Measurements from ENCODE around the gene MCOLN2.

MCOLN2 gene

GRCh38 chr1:84996846-84997666 is at the start of gene MCOLN2:
Gene MCOLN2 (minus strand): TSS chr1:84997113. CDS start chr1:84996872, 241 bp downstream.
- peak; percentile 90 for DNase-seq (ENCODE audit: low spot score)
- TF ChIP-seq, protein P1, sequence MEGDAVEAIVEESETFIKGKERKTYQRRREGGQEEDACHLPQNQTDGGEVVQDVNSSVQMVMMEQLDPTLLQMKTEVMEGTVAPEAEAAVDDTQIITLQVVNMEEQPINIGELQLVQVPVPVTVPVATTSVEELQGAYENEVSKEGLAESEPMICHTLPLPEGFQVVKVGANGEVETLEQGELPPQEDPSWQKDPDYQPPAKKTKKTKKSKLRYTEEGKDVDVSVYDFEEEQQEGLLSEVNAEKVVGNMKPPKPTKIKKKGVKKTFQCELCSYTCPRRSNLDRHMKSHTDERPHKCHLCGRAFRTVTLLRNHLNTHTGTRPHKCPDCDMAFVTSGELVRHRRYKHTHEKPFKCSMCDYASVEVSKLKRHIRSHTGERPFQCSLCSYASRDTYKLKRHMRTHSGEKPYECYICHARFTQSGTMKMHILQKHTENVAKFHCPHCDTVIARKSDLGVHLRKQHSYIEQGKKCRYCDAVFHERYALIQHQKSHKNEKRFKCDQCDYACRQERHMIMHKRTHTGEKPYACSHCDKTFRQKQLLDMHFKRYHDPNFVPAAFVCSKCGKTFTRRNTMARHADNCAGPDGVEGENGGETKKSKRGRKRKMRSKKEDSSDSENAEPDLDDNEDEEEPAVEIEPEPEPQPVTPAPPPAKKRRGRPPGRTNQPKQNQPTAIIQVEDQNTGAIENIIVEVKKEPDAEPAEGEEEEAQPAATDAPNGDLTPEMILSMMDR (IDR thresholded peaks at IDR 0.05; ENCODE audit: extremely low read depth, missing control alignments): no peak

DNA sequence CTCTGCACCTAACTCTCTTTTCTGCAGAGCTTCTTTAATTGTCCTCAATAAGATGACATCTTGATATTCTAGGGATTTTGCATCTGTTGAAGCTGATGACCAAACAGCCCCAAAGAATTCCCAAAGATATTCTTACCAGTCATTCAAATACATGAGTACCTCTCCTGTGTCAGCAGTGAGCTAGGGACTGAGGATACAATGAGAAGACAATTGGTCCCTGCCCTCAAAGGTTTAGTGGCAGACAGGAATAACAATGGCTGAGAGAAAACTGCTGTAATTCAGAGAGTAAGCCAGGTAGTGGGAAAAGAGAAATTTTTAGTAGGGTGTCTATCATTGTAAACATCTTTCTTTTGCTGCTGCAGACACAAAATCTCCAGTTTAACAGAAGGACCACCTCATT is 45.5 kb upstream of the MCOLN2 start:
- TF ChIP-seq, protein P1 (IDR thresholded peaks at IDR 0.05; ENCODE audit: extremely low read depth, missing control alignments): no peak
- DNase-seq (ENCODE audit: low spot score): no peak

DNA sequence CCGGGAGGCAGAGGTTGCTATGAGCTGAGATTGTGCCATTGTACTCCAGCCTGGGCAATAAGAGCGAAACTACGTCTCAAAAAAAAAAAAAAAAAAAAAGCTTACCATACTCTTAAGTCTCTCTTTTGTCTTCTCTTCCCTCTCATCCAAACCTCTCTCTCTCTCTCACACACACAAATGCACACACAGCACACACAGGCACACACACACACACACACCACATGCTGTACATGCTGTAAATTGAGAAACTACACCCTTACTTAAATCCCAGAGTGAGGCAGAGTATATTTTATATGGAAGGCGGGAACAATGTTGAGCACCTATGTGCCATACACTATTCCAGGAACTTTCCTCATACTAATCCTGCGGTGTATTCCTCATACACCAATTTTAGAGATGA is 44.9 kb upstream of the MCOLN2 start:
- DNase-seq (ENCODE audit: low spot score): no peak
- TF ChIP-seq, protein P1 (IDR thresholded peaks at IDR 0.05; ENCODE audit: extremely low read depth, missing control alignments): no peak

GRCh38 chr1:85033221-85033620 is 36.3 kb upstream of the MCOLN2 start:
- DNase-seq (ENCODE audit: low spot score): no peak
- TF ChIP-seq, protein P1 (IDR thresholded peaks at IDR 0.05; ENCODE audit: extremely low read depth, missing control alignments): no peak

- no peak for DNase-seq (ENCODE audit: low spot score)
- TF ChIP-seq, protein P1 (IDR thresholded peaks at IDR 0.05; ENCODE audit: extremely low read depth, missing control alignments): no peak
Measured at GRCh38 chr1:85030536-85030935, 33.6 kb upstream of the MCOLN2 start.

GRCh38 chr1:85028151-85028550 is 31.2 kb upstream of the MCOLN2 start:
- no peak for DNase-seq (ENCODE audit: low spot score)
- TF ChIP-seq, protein P1 (IDR thresholded peaks at IDR 0.05; ENCODE audit: extremely low read depth, missing control alignments): no peak

GRCh38 chr1:85027242-85027983 is 30.5 kb upstream of the MCOLN2 start:
- DNase-seq (ENCODE audit: low spot score): peak; percentile 38
- TF ChIP-seq, protein P1 (IDR thresholded peaks at IDR 0.05; ENCODE audit: extremely low read depth, missing control alignments): no peak
